Measurements from ENCODE around the gene ZSCAN16.

ZSCAN16 gene

DNA sequence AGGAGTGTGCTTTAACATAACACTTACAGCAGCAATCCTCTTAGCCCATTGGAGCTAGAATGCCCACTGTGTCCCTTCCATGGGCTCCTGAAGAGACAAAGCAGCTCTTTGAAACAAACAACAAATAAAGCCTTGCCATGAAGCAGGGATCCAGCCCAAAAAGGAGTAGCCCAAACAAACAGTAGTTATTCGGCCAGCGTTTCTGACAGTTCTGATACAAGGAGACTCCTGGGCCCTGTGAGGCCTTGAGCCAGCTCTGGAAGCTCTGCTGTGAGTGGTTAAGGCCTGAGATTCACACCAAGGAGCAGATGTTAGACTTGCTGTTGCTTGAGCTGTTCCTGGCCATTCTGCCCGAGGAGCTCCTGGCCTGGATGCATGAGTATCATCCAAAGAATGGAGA lies 16.9 kb upstream of the ZSCAN16 start:
- TF ChIP-seq CTCF (conservative IDR thresholded peaks at IDR 0.05; ENCODE audit: low read depth, low read length) = no peak
- Histone ChIP-seq H2AFZ (ENCODE audit: low read depth) (no peak overlapping the region), H3K4me2 (no peak overlapping the region), H3K79me2 (ENCODE audit: insufficient read depth, low read depth) (no peaks in the 10 kb centered on the region), H3K4me1 (ENCODE audit: low read depth, poor library complexity, severe bottlenecking) (peaks cover 16% of the 10 kb centered on the region), H3K27ac (no peak overlapping the region), H3K36me3 (ENCODE audit: insufficient read depth) (no peaks in the 10 kb centered on the region), H3K27me3 (ENCODE audit: insufficient read depth, low read depth) (no peaks in the 10 kb centered on the region), H3K4me3 (IDR thresholded peaks at IDR 0.05; ENCODE audit: insufficient read depth, low read depth, low read length) (no peak overlapping the region), H3K9ac (no peak overlapping the region), H4K20me1 (ENCODE audit: insufficient read depth) (no peaks in the 10 kb centered on the region)

DNA sequence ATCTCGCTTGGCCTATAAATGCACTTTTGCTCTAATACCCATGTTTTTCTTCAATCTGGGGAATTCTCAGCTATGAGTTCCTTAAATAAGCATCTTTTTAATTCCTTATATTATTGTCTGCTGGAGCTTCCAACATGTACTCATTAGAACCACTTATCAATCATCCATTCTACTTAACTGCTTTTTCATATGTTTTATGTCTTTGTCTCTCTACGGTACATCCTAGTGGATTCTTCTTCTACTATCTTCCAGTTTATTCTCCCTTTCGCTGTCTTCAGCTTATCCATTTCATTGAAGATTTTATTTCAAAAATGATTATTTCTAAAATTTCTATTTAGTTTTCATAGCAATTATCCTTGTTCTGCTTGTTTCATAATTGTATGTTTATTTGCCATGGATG lies 12.4 kb upstream of the ZSCAN16 start:
- Histone ChIP-seq H3K9ac (no peak overlapping the region), H3K4me3 (IDR thresholded peaks at IDR 0.05; ENCODE audit: insufficient read depth, low read depth, low read length) (no peak overlapping the region), H3K79me2 (ENCODE audit: insufficient read depth, low read depth) (no peaks in the 10 kb centered on the region), H3K4me1 (ENCODE audit: low read depth, poor library complexity, severe bottlenecking) (no peaks in the 10 kb centered on the region), H3K27ac (no peak overlapping the region), H3K36me3 (ENCODE audit: insufficient read depth) (no peaks in the 10 kb centered on the region), H3K4me2 (no peak overlapping the region), H2AFZ (ENCODE audit: low read depth) (no peak overlapping the region), H4K20me1 (ENCODE audit: insufficient read depth) (no peaks in the 10 kb centered on the region), H3K27me3 (ENCODE audit: insufficient read depth, low read depth) (no peaks in the 10 kb centered on the region)
- no peak for TF ChIP-seq CTCF (conservative IDR thresholded peaks at IDR 0.05; ENCODE audit: low read depth, low read length)

- TF ChIP-seq CTCF (conservative IDR thresholded peaks at IDR 0.05; ENCODE audit: low read depth, low read length) = no peak
- Histone ChIP-seq H3K4me2 (no peak overlapping the region), H3K27me3 (ENCODE audit: insufficient read depth, low read depth) (no peaks in the 10 kb centered on the region), H3K4me1 (ENCODE audit: low read depth, poor library complexity, severe bottlenecking) (no peaks in the 10 kb centered on the region), H3K27ac (no peak overlapping the region), H2AFZ (ENCODE audit: low read depth) (no peak overlapping the region), H4K20me1 (ENCODE audit: insufficient read depth) (no peaks in the 10 kb centered on the region), H3K4me3 (IDR thresholded peaks at IDR 0.05; ENCODE audit: insufficient read depth, low read depth, low read length) (no peak overlapping the region), H3K9ac (no peak overlapping the region), H3K79me2 (ENCODE audit: insufficient read depth, low read depth) (no peaks in the 10 kb centered on the region), H3K36me3 (ENCODE audit: insufficient read depth) (no peaks in the 10 kb centered on the region)
Measured at GRCh38 chr6:28115799-28116198, 8.6 kb upstream of the ZSCAN16 start.

DNA sequence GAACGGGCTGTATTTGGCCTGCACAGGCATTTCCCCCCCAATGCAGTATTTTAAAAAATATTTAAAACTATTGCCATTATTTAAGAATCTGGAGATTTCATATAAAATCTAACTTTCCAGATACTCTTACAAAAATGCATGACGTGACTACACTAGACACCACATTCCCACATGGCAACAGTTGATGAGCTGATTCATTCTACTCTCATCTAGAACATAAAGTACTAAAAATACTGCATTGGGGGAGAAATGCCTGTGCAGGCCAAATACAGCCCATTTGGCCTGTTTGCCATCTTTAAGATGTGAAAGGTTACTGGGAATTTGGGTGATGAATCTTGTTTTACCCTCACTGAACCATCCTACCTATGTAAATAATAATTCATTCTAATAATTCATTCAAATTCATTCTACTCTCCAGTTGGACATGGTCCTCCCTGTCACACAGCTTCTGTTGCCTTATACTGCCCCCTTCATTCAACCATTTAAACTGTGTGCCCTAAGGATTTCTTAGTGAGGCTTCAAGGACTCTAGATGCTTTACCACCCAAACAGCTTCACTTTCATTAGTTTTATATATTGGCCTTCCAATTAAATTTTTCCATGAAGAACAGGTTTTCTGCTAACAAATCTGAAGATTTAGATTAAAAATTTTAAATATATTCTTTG lies 6.9 kb upstream of the ZSCAN16 start:
- H3K27me3 ChIP-seq (ENCODE audit: insufficient read depth, low read depth) = no peaks in the 10 kb centered on the region
- H3K36me3 ChIP-seq (ENCODE audit: insufficient read depth) = no peaks in the 10 kb centered on the region
- no peak overlapping the region for H3K4me3 ChIP-seq (IDR thresholded peaks at IDR 0.05; ENCODE audit: insufficient read depth, low read depth, low read length)
- H3K9ac ChIP-seq = no peak overlapping the region
- H4K20me1 ChIP-seq (ENCODE audit: insufficient read depth) = no peaks in the 10 kb centered on the region
- no peak overlapping the region for H3K4me2 ChIP-seq
- no peak overlapping the region for H3K27ac ChIP-seq
- H3K4me1 ChIP-seq (ENCODE audit: low read depth, poor library complexity, severe bottlenecking) = no peaks in the 10 kb centered on the region
- TF ChIP-seq CTCF (conservative IDR thresholded peaks at IDR 0.05; ENCODE audit: low read depth, low read length) = no peak
- no peak overlapping the region for H2AFZ ChIP-seq (ENCODE audit: low read depth)
- no peaks in the 10 kb centered on the region for H3K79me2 ChIP-seq (ENCODE audit: insufficient read depth, low read depth)

Measured in KMS-11 (cell line).